HL-60 (cell line): ENCODE data around the gene IL17A.
"Not testable (repeated sequence)": the region's sequence is repeated elsewhere in the genome, so short reads cannot be mapped to it uniquely, and the experiment has no call there.

ENCODE experiments used
- DNase-seq, 2 experiments: peaks; one replicate each; pipeline ENCODE4 v3.0.0-alpha.2; 2010 to 2020; ENCODE audit warnings: low read depth in 1 of 2, low spot score in 1 of 2
- H3K27ac ChIP-seq: fragments of 250-450 bp; sonication (Bioruptor Pico); replicated peaks from 2 replicates; pipeline ENCODE4 v1.5.1; 2020; ENCODE audit warnings: mild to moderate bottlenecking, moderate library complexity
- H3K27me3 ChIP-seq: fragments of 250-450 bp; sonication (Bioruptor Pico); 2 replicates; pipeline ENCODE4 v1.5.1; 2021; ENCODE audit warnings: mild to moderate bottlenecking, moderate library complexity; ENCODE audit not compliant: insufficient read depth, poor library complexity, severe bottlenecking
- H3K4me3 ChIP-seq: replicated peaks from 2 replicates; pipeline ENCODE4 v1.5.1; 2011; ENCODE audit warnings: mild to moderate bottlenecking, control low read depth, low read length; ENCODE audit not compliant: insufficient read depth
- CTCF ChIP-seq: IDR thresholded peaks from one replicate; pipeline ENCODE4 v1.5.1; 2011; ENCODE audit warnings: low read length, control low read depth, inconsistent platforms; ENCODE audit not compliant: insufficient read depth
- GABPA ChIP-seq: IDR thresholded peaks from 2 replicates; pipeline ENCODE4 v1.6.1; 2012; ENCODE audit warnings: low read depth
- POLR2AphosphoS5 ChIP-seq: IDR thresholded peaks from 2 replicates; pipeline ENCODE4 v1.6.1; 2012; ENCODE audit warnings: low read depth
- SPI1 ChIP-seq: IDR thresholded peaks from 2 replicates; pipeline ENCODE4 v1.6.1; 2012; ENCODE audit warnings: low read depth, mild to moderate bottlenecking, borderline replicate concordance
- TF ChIP-seq, protein P1 (sequence below): IDR thresholded peaks from 2 replicates; pipeline ENCODE4 v1.6.1; 2012; ENCODE audit warnings: low read depth; ENCODE audit not compliant: insufficient replicate concordance

The IL17A gene

GRCh38 chr6:52191824-52192223, 5.6 kb downstream of the IL17A start:
- H3K27me3 ChIP-seq: peaks cover 9% of the 10 kb centered on the region
- DNase-seq: no peak
- H3K4me3 ChIP-seq: no peak overlapping the region
- TF ChIP-seq GABPA: no peak
- H3K27ac ChIP-seq: no peak overlapping the region

GRCh38 chr6:52195886-52196285, 9.7 kb downstream of the IL17A start:
- no peak for DNase-seq
- no peak overlapping the region for H3K27ac ChIP-seq
- no peak overlapping the region for H3K4me3 ChIP-seq
- no peak for TF ChIP-seq GABPA
- TF ChIP-seq, protein P1, sequence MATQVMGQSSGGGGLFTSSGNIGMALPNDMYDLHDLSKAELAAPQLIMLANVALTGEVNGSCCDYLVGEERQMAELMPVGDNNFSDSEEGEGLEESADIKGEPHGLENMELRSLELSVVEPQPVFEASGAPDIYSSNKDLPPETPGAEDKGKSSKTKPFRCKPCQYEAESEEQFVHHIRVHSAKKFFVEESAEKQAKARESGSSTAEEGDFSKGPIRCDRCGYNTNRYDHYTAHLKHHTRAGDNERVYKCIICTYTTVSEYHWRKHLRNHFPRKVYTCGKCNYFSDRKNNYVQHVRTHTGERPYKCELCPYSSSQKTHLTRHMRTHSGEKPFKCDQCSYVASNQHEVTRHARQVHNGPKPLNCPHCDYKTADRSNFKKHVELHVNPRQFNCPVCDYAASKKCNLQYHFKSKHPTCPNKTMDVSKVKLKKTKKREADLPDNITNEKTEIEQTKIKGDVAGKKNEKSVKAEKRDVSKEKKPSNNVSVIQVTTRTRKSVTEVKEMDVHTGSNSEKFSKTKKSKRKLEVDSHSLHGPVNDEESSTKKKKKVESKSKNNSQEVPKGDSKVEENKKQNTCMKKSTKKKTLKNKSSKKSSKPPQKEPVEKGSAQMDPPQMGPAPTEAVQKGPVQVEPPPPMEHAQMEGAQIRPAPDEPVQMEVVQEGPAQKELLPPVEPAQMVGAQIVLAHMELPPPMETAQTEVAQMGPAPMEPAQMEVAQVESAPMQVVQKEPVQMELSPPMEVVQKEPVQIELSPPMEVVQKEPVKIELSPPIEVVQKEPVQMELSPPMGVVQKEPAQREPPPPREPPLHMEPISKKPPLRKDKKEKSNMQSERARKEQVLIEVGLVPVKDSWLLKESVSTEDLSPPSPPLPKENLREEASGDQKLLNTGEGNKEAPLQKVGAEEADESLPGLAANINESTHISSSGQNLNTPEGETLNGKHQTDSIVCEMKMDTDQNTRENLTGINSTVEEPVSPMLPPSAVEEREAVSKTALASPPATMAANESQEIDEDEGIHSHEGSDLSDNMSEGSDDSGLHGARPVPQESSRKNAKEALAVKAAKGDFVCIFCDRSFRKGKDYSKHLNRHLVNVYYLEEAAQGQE: no peak
- no peak for TF ChIP-seq CTCF
- TF ChIP-seq POLR2AphosphoS5: no peak
- TF ChIP-seq SPI1: no peak
- no peaks in the 10 kb centered on the region for H3K27me3 ChIP-seq

- DNase-seq, H3K27ac ChIP-seq, H3K4me3 ChIP-seq, H3K27me3 ChIP-seq: not testable (repeated sequence)
Measured at GRCh38 chr6:52200088-52200487, 13.9 kb downstream of the IL17A start.

DNA sequence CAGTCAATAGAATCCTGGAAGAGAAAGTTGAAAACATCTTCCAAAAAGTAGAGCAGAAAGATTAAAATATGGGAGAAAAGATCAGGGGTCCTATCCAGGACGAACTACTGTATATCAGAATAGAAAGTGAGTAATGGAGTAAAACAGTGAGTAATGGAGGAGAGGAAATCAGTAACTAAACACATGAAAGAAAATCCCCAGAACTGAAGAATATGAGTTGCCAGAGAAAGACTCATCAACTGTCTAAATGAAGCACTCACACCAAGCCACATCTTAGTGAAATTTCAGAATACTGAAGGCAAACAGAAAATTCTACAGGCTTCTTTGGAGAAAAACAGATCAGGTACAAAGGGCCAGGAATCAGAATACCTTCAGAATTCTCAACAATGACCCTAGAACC, 14.9 kb downstream of the IL17A start:
- Histone ChIP-seq H3K27ac (no peak overlapping the region), H3K4me3 (no peak overlapping the region), H3K27me3 (no peaks in the 10 kb centered on the region)
- TF ChIP-seq GABPA (no peak), SPI1 (no peak), CTCF (no peak), POLR2AphosphoS5 (no peak)
- TF ChIP-seq, protein P1: no peak
- no peak for DNase-seq

DNA sequence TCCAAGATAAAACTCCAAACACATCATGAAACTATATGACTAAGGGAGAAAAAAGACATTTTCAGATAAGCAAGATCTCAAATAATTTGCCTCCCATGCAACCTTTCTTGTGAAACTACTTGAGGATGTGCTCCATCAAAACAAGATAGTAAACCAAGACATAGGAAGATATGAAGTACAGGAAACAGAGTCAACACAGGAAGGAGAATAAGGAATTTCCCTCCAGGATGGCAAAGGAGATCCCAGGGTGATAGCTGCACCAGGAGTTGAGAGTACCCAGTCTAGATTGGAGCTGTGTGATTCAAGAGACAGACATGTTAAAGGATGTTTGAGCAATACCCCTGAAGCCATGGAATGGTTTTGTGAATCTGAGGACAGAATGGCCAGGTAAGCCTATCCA, 15.3 kb downstream of the IL17A start:
- DNase-seq: no peak
- Histone ChIP-seq H3K27ac (no peak overlapping the region), H3K27me3 (no peaks in the 10 kb centered on the region), H3K4me3 (no peak overlapping the region)
- TF ChIP-seq, protein P1: no peak
- TF ChIP-seq POLR2AphosphoS5 (no peak), CTCF (no peak), GABPA (no peak), SPI1 (no peak)
